GM23338 (cell line): ENCODE data around the gene MAFF. TPM values are rescaled to one million over a fixed set of nuclear protein-coding genes. Genes with fewer than 3 reads are reported as not detected.

Experiments used
- ATAC-seq: fragments of 200-7000 bp; cut with Tn5 transposase; 3 replicates; pipeline ENCODE4 v1.9.1; 2020
- DNase-seq: peaks from one replicate; pipeline ENCODE4 v3.0.0-alpha.2; 2015; ENCODE audit warnings: low spot score
- H2AFZ ChIP-seq: fragments of 200-600 bp; sonication (generic); 2 replicates; pipeline ENCODE4 v1.8.0; 2016; ENCODE audit warnings: antibody characterized with exemption, mild to moderate bottlenecking, moderate library complexity
- H3F3A ChIP-seq: fragments of 200-600 bp; sonication (generic); replicated peaks from 2 replicates; pipeline ENCODE4 v1.8.0; 2017; ENCODE audit warnings: antibody characterized with exemption, mixed run types, low read depth
- H3K27ac ChIP-seq: fragments of 200-600 bp; sonication (generic); 2 replicates; pipeline ENCODE4 v1.6.1; 2016; ENCODE audit warnings: low read depth
- H3K27me3 ChIP-seq: fragments of 200-600 bp; sonication (generic); 2 replicates; pipeline ENCODE4 v1.8.0; 2016; ENCODE audit warnings: mild to moderate bottlenecking, mixed run types, moderate library complexity; ENCODE audit not compliant: insufficient read depth
- H3K36me3 ChIP-seq: fragments of 200-600 bp; sonication (generic); 2 replicates; pipeline ENCODE4 v1.8.0; 2016; ENCODE audit warnings: mild to moderate bottlenecking; ENCODE audit not compliant: insufficient read depth
- H3K4me1 ChIP-seq: fragments of 200-600 bp; sonication (generic); 2 replicates; pipeline ENCODE4 v1.8.0; 2016; ENCODE audit warnings: mild to moderate bottlenecking, moderate library complexity; ENCODE audit not compliant: insufficient read depth
- H3K4me2 ChIP-seq: fragments of 200-600 bp; sonication (generic); 2 replicates; pipeline ENCODE4 v1.7.1; 2017; ENCODE audit warnings: mixed run types
- H3K4me3 ChIP-seq: fragments of 200-600 bp; sonication (generic); 2 replicates; pipeline ENCODE4 v1.6.1; 2016; ENCODE audit warnings: mixed run types
- H3K79me2 ChIP-seq: fragments of 200-600 bp; sonication (generic); replicated peaks from 2 replicates; pipeline ENCODE4 v1.8.0; 2017; ENCODE audit warnings: mild to moderate bottlenecking; ENCODE audit not compliant: insufficient read depth
- H3K9me2 ChIP-seq: fragments of 200-600 bp; sonication (generic); 2 replicates; pipeline ENCODE4 v1.8.0; 2017; ENCODE audit not compliant: insufficient read depth
- H4K20me1 ChIP-seq: fragments of 200-600 bp; sonication (generic); replicated peaks from 2 replicates; pipeline ENCODE4 v1.8.0; 2017; ENCODE audit warnings: mild to moderate bottlenecking; ENCODE audit not compliant: insufficient read depth
- H3K27ac Mint-ChIP-seq: 2 replicates; pipeline ENCODE4 v1.8.0; 2020; ENCODE audit warnings: inconsistent platforms, mild to moderate bottlenecking, moderate library complexity, mixed read lengths
- H3K27me3 Mint-ChIP-seq: 3 replicates; pipeline ENCODE4 v1.8.0; 2022; ENCODE audit warnings: low read depth, mild to moderate bottlenecking, moderate library complexity, mixed read lengths, inconsistent platforms; ENCODE audit not compliant: insufficient read depth, poor library complexity
- H3K36me3 Mint-ChIP-seq: 3 replicates; pipeline ENCODE4 v1.8.0; 2021; ENCODE audit warnings: low read depth, mild to moderate bottlenecking, inconsistent platforms, moderate library complexity, mixed read lengths
- H3K4me1 Mint-ChIP-seq: 3 replicates; pipeline ENCODE4 v1.8.0; 2020; ENCODE audit warnings: mild to moderate bottlenecking, inconsistent platforms, mixed read lengths
- H3K4me3 Mint-ChIP-seq: 3 replicates; pipeline ENCODE4 v1.8.0; 2021; ENCODE audit warnings: moderate library complexity, mild to moderate bottlenecking, inconsistent platforms, mixed read lengths
- H3K9me3 Mint-ChIP-seq: 3 replicates; pipeline ENCODE4 v1.8.0; 2020; ENCODE audit warnings: moderate library complexity, mild to moderate bottlenecking, inconsistent platforms, mixed read lengths
- EZH2 ChIP-seq: fragments of 200-600 bp; sonication (generic); IDR thresholded peaks from one replicate; pipeline ENCODE4 v1.8.0; 2017; ENCODE audit warnings: antibody characterized with exemption, mild to moderate bottlenecking, low read depth; ENCODE audit not compliant: unreplicated experiment
- REST ChIP-seq: IDR thresholded peaks from one replicate; pipeline ENCODE4 v1.6.1; 2018; ENCODE audit warnings: antibody characterized with exemption; ENCODE audit not compliant: unreplicated experiment
- ZNF462 ChIP-seq: fragments of 250-450 bp; sonication (Bioruptor Pico); IDR thresholded peaks from 2 replicates; pipeline ENCODE4 v1.5.0; 2020; ENCODE audit warnings: mild to moderate bottlenecking, moderate library complexity
- polyA plus RNA-seq: library from polyadenylated mRNA; unstranded; fragments of >200 nt; fragmentation: Nextera tagmentation; extraction: Ambion mirVana; gene quantifications from 2 replicates; pipeline ENCODE4 v1.2.1, GENCODE V29; 2016
- total RNA-seq: library from RNA; depleted of rRNA; stranded (reverse); fragments of >200 nt; shearing (Covaris generic); gene quantifications from 2 replicates; pipeline ENCODE4 v1.2.3, GENCODE V29; 2014

Gene MAFF
- total and polyA plus RNA-seq, 2 experiments from 2014 or later = 2.2 to 8.9 TPM

- TF ChIP-seq EZH2 = no peak
These were observed 20.4 kb downstream of the MAFF start (continued) for GRCh38 chr22:38221908-38222796.

- no peak overlapping the region for H3K4me3 ChIP-seq
- peaks cover 25% of the 10 kb centered on the region for H3K4me1 Mint-ChIP-seq
- no peak overlapping the region for H2AFZ ChIP-seq
- no peak overlapping the region for H3K4me3 Mint-ChIP-seq
- no peaks in the 10 kb centered on the region for H3K9me2 ChIP-seq
- H3K36me3 ChIP-seq = no peaks in the 10 kb centered on the region
- no peaks in the 10 kb centered on the region for H3K9me3 Mint-ChIP-seq
- H3K27ac Mint-ChIP-seq = no peak overlapping the region
- H3K4me2 ChIP-seq = no peak overlapping the region
- H3K79me2 ChIP-seq = no peaks in the 10 kb centered on the region
- DNase-seq (no peak), ATAC-seq (no peak)
- peaks cover 17% of the 10 kb centered on the region for H3K4me1 ChIP-seq
- TF ChIP-seq ZNF462 (CRISPR knock-in tag) = no peak
- no peak for TF ChIP-seq REST
- peaks cover 4% of the 10 kb centered on the region; the same call in 2 of the 3 replicates for H3K36me3 Mint-ChIP-seq
- H4K20me1 ChIP-seq = no peaks in the 10 kb centered on the region
- H3K27ac ChIP-seq = no peak overlapping the region
- peaks cover 21% of the 10 kb centered on the region for H3K27me3 Mint-ChIP-seq
- H3K27me3 ChIP-seq = no peaks in the 10 kb centered on the region
- H3F3A ChIP-seq = 0 out of 2 replicates have a peak, but pooled peaks cover 14% of the 10 kb centered on the region
These were observed 21.0 kb downstream of the MAFF start for GRCh38 chr22:38222797-38223119.
